HTR-8/SVneo (cell line): Measurements from ENCODE around the gene NEK1.

Source experiments
- DNase-seq: peaks from one replicate; pipeline ENCODE4 v3.0.0; 2011; ENCODE audit warnings: low spot score, mixed read lengths; ENCODE audit not compliant: insufficient read length
- FAIRE-seq: peaks from 2 replicates; lab custom pipeline; 2011; peaks lifted over from hg19 to GRCh38; lab: Jason Lieb, UNC

Gene NEK1

GRCh38 chr4:169385376-169385775 lies 227.0 kb downstream of the NEK1 start:
- DNase-seq (no peak), FAIRE-seq (no peak)

GRCh38 chr4:169384779-169385178 lies 227.6 kb downstream of the NEK1 start:
- FAIRE-seq, result no peak
- no peak for DNase-seq

- FAIRE-seq, result peak; percentile 33
- peak; percentile 78 for DNase-seq
Measured at GRCh38 chr4:169383724-169384123, 228.7 kb downstream of the NEK1 start.

DNA sequence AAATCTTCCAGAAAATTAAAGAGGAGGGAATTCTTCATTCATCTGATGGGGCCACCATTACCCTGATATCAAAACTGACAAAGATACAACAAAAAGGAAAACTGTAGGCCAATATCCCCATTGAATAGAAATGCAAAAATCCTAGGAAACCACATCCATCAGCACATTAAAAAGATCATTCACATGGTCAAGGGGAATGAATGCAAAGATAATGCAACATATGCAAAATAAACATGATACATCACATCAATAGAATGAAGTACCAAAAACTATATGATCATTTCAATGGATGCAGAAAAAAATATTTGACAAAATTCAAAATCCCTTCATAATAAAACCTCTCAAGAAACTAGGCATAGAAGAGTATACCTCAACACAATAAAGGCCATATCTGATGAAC lies 232.7 kb downstream of the NEK1 start:
- FAIRE-seq (no peak), DNase-seq (no peak)

DNA sequence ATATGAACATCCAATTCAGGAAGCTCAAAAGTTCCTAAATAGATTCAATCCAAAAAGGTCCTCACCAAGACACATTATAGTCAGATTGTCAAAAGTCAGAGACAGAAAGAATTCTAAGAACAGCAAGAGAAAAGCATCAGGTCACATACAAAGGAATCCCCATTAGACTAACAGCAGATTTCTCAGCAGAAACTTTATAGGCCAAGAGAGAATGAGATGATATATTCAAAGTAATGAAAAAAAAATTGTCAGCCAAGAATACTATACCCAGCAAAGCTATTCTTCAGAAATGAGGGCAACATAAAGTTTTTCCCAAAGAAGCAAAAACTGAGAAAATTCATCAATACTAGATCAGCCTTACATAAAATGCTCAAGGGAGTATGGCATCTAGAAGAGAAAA lies 235.0 kb downstream of the NEK1 start:
- no peak for DNase-seq

GRCh38 chr4:169376421-169376820 lies 236.0 kb downstream of the NEK1 start:
- FAIRE-seq (no peak), DNase-seq (no peak)

More for the DNA sequence above, 235.0 kb downstream of the NEK1 start:
- no peak for FAIRE-seq

GRCh38 chr4:169372791-169373190 lies 239.6 kb downstream of the NEK1 start:
- no peak for FAIRE-seq
- no peak for DNase-seq

DNA sequence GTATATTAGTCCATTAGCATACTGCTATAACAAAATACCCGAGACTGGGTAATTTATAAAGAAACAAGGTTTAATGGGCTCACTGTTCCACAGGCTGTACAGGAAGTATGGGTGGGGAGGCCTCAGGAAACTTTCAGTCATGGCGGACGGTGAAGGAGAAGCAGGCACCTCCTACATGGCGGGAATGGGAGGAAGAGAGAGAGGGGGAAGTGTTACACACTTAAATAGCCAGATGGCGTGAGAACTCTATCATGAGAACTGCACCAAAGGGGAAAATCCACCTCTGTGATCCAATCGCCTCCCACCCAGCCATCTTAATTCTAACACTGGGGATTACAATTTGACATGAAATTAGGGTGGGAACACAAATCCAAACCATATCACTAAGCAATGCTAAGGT lies 242.7 kb downstream of the NEK1 start:
- DNase-seq (no peak), FAIRE-seq (no peak)

- FAIRE-seq (no peak), DNase-seq (no peak)
Measured at GRCh38 chr4:169367826-169368225, 244.6 kb downstream of the NEK1 start.

GRCh38 chr4:169366821-169367220 lies 245.6 kb downstream of the NEK1 start:
- FAIRE-seq (no peak), DNase-seq (no peak)

DNA sequence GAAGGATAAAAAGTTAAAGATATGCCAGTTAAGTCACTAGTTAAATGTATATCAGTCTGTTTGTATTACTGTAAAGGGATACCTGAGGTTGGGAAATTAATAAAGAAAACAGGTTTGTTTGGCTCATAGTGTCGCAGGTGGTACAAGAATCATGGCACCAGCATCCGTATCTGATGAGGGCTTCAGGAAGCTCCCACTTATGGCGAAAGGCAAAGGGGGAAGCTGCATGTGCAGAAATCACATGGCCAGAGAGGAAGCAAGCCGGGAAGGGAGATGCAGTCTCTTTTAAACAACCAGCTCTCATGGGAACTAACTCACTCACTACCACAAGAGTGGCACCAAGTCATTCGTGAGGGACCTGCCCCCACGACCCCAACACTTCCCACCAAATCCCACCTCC lies 249.8 kb downstream of the NEK1 start:
- DNase-seq, result no peak
- no peak for FAIRE-seq

GRCh38 chr4:169361756-169362155 lies 250.6 kb downstream of the NEK1 start:
- FAIRE-seq (no peak), DNase-seq (no peak)

DNA sequence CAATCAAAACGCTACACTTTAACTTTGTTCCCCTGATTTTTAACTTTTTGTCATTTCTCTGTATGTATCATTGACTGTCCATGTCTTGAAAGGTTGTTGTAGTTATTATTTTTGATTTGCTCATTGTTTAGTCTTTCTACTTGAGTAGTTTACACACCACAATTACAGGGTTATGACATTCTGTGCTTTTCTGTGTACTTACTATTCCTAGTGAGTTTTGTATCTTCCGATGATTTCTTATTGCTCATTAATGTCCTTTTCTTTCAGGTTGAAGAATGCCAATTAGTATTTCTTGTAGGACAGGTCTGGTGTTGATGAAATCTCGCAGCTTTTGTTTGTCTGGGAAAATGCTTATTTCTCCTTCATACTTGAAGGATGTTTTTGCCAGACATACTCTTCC lies 252.4 kb downstream of the NEK1 start:
- FAIRE-seq (peak; percentile 49), DNase-seq (no peak)

GRCh38 chr4:169352360-169352759 lies 260.0 kb downstream of the NEK1 start:
- DNase-seq (no peak), FAIRE-seq (no peak)

- FAIRE-seq (no peak), DNase-seq (no peak)
Measured at GRCh38 chr4:169351872-169352271, 260.5 kb downstream of the NEK1 start.

- no peak for DNase-seq
Measured at GRCh38 chr4:169348541-169348940, 263.8 kb downstream of the NEK1 start.

DNA sequence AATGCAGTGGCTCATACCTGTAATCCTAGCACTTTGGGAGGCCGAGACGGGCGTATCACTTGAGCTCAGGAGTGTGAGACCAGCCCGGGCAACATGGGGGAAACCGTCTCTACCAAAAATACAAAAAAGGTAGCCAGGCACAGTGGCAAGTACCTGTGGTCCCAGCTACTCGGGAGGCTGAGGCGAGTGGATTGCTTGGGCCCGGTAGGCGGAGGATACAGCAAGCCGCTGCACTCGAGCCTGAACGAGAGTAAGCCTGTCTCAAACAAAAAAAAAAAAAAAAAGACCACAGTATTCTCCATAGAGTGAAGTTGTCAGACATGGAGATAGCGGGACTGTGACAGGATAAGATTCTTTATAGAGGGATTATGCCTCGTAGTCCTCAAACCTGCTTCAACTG lies 265.5 kb downstream of the NEK1 start:
- FAIRE-seq, result no peak
- no peak for DNase-seq

More at GRCh38 chr4:169348541-169348940, 263.8 kb downstream of the NEK1 start:
- FAIRE-seq, result no peak

DNA sequence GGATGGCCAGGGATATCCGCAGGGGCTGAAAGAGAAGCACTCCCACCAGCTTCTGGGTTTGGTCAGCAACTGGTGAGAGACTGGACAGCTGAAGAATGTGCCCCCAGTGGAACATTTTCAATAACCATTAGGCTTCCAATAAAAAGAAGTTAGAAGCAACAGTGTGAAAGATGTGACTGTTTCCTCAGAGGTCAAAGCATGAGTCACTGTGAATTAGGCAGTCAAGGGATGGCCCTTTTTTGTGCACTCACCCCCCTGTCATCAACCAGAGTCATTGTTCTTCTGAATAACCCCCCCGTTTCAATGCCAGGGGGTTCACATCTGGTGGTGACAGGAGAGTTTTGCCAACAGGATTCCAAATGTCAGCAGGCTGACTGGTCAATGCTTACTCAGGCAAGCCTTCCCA lies 267.1 kb downstream of the NEK1 start:
- FAIRE-seq (no peak), DNase-seq (peak; percentile 51)
